ENCODE results near the gene ZNF664. TPM values are rescaled to one million over a fixed set of nuclear protein-coding genes. Genes with fewer than 3 reads are reported as not detected.

ZNF664 gene
- total RNA-seq, 1 donor from 2014 or later, result 88.2 TPM

DNA sequence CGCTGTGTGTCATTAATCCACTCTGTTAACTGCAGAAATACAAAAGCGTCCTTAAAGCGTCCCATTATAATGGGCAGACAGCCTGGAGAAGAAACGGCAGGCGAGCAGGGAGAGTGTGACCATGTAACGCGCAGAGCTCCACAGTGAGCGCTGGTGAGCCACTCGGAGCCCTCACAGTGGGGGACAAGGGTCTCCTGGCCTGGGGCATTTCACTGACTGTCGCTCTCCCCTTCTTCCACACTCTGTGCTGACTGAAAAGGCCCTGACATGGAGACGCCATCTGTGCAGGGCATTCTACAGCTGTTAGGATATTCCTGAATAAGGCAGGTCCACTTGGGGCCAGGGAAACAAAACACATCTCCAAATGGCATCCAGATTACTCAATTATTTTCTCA, 24.6 kb upstream of the ZNF664 start:
- no peak for FAIRE-seq

DNA sequence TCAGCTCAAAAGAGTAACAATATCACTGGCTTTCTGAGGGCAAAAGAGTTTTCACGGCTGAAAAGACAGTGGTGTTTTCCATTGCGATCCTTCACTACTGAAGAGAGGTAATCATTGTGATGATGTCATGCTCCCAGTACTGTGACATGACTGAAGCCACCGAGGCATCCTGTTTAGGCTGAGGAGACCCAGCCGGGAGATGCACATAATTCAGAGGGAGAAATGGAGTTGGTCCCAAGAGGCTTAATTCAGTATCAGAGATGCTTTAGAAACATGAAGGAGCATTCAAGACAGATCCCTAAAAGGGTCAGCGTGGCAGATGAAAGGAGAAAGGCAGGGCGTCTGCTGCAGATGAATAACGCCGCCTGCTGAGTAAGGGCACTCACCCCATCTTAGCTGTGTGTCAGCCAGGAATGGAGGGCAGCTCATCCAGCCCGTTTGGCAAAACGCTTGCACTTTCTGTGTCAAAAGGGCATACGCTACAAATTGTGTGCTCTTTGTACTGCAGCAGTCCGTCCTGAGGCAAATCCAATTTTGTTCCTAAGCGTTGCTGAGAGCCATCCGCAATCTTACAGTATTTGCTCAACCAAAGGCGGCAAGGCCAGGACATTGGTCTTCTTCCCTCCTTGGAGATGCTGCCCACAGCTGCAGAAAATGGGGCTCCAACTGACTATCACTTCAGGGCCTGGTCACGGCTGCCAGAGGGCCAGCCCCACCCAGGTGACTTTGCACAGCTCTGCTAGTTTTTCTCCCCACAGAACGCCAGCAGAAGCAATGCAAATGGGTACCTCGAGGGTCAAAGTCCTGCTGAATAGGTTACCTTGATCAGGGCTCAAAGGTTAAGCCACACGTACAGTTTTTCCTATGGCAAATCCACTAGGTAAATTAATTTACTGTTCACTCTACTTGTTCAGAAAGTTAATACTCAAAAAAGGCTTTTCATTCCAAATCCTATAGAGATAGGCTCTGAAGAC, 23.9 kb upstream of the ZNF664 start:
- Histone ChIP-seq H3K36me3 (ENCODE audit: control insufficient read depth, insufficient read depth, low read length) (no peaks in the 10 kb centered on the region), H3K4me3 (ENCODE audit: low read depth, low read length) (no peak overlapping the region), H3K27me3 (ENCODE audit: control insufficient read depth, insufficient read depth, low read length) (no peaks in the 10 kb centered on the region)
- TF ChIP-seq, protein P1, sequence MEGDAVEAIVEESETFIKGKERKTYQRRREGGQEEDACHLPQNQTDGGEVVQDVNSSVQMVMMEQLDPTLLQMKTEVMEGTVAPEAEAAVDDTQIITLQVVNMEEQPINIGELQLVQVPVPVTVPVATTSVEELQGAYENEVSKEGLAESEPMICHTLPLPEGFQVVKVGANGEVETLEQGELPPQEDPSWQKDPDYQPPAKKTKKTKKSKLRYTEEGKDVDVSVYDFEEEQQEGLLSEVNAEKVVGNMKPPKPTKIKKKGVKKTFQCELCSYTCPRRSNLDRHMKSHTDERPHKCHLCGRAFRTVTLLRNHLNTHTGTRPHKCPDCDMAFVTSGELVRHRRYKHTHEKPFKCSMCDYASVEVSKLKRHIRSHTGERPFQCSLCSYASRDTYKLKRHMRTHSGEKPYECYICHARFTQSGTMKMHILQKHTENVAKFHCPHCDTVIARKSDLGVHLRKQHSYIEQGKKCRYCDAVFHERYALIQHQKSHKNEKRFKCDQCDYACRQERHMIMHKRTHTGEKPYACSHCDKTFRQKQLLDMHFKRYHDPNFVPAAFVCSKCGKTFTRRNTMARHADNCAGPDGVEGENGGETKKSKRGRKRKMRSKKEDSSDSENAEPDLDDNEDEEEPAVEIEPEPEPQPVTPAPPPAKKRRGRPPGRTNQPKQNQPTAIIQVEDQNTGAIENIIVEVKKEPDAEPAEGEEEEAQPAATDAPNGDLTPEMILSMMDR (IDR thresholded peaks at IDR 0.05; ENCODE audit: insufficient read depth, low read length, severe bottlenecking), result no peak
- DNase-seq (ENCODE audit: low read depth), result no peak
- FAIRE-seq, result peak; percentile 13

More for the DNA sequence above, 24.6 kb upstream of the ZNF664 start:
- no peak for DNase-seq (ENCODE audit: low read depth)
- no peaks in the 10 kb centered on the region for H3K36me3 ChIP-seq (ENCODE audit: control insufficient read depth, insufficient read depth, low read length)
- TF ChIP-seq, protein P1 (IDR thresholded peaks at IDR 0.05; ENCODE audit: insufficient read depth, low read length, severe bottlenecking), result no peak
- no peaks in the 10 kb centered on the region for H3K27me3 ChIP-seq (ENCODE audit: control insufficient read depth, insufficient read depth, low read length)
- no peak overlapping the region for H3K4me3 ChIP-seq (ENCODE audit: low read depth, low read length)

DNA sequence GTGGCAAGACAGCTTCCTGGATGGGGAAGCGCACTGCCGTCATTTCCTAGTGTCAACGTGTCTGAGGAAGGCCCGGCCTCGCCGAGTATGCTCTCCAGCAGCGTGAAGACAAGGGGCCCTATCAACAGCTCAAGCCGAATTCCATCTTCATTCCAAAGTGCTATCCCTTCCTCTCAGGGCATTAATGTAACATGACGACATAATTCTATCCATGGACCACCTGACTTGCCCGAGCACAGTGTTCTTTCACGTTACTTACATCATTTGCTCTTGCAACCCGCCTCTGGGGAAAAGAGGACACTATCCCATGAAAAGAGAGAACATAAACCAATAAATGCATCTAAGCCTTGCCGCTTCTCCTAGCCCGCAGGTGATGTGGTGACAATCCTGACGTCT, 23.2 kb upstream of the ZNF664 start:
- no peak for DNase-seq (ENCODE audit: low read depth)
- H3K4me3 ChIP-seq (ENCODE audit: low read depth, low read length), result no peak overlapping the region
- FAIRE-seq, result no peak
- TF ChIP-seq, protein P1 (IDR thresholded peaks at IDR 0.05; ENCODE audit: insufficient read depth, low read length, severe bottlenecking), result no peak
- H3K36me3 ChIP-seq (ENCODE audit: control insufficient read depth, insufficient read depth, low read length), result no peaks in the 10 kb centered on the region
- H3K27me3 ChIP-seq (ENCODE audit: control insufficient read depth, insufficient read depth, low read length), result no peaks in the 10 kb centered on the region

DNA sequence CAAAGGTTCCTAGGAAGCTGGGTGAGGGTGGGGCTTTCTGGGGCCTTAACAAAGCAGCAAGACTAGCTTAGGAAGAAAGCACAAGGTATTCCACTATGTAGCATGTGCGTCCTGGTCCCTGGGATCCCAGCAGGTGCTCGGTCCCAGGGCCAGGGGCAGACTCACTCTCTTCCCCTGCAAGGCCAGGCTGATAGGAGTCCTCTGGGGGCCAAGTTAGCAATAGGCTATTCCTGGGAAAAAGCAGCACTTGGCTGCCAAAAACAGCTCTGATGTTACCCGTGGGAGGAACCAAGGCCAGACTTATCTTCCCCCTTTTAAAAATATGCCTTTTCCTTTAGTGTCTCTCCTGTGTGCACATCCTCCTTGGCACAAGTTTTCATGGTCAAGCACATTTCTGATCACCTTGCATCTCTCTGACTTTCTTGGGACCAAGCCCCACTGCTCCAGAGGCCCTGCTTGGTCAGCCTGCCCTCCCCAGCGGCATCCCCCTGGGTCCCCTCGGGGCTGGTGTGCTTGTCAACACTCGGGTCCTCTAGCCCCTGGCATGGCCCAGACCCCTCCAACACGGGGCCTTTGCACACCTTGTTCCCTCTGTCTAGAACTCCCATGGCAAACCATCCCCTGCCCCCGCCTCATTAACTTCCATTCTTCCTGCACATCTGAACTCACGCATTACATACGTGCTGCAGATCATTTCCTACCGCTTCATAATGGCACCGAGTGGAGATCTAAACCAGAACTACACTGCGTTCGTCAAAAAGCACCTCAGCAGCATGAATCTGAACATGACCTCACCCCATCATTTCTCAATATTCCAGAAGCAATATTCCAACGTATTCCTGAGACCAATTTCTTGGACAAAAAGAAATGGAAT, 22.3 kb upstream of the ZNF664 start:
- TF ChIP-seq, protein P1 (IDR thresholded peaks at IDR 0.05; ENCODE audit: insufficient read depth, low read length, severe bottlenecking), result no peak
- H3K36me3 ChIP-seq (ENCODE audit: control insufficient read depth, insufficient read depth, low read length), result no peaks in the 10 kb centered on the region
- FAIRE-seq (no peak), DNase-seq (ENCODE audit: low read depth) (no peak)
- no peak overlapping the region for H3K4me3 ChIP-seq (ENCODE audit: low read depth, low read length)
- H3K27me3 ChIP-seq (ENCODE audit: control insufficient read depth, insufficient read depth, low read length), result no peaks in the 10 kb centered on the region

DNA sequence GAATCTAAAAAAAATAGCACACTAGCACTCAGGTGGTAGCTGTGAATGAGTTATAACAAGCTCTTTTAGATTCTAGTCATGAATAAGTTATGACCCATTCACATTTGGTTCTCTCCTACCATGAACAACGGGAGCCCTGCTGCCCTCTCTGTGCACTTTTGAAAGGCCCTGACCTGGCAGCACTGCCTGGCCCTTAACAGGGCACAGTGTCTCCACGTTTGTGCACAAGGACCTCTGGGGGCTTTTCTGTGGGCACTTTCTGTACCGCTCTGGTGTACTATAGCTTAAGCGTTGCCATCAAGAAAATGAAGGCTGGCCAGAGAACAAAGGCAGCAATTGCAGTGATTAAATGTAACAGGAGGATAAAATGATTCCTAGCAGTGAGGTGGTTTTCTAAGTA, 21.5 kb upstream of the ZNF664 start:
- no peaks in the 10 kb centered on the region for H3K36me3 ChIP-seq (ENCODE audit: control insufficient read depth, insufficient read depth, low read length)
- FAIRE-seq (no peak), DNase-seq (ENCODE audit: low read depth) (no peak)
- TF ChIP-seq, protein P1 (IDR thresholded peaks at IDR 0.05; ENCODE audit: insufficient read depth, low read length, severe bottlenecking), result no peak
- no peak overlapping the region for H3K4me3 ChIP-seq (ENCODE audit: low read depth, low read length)
- no peaks in the 10 kb centered on the region for H3K27me3 ChIP-seq (ENCODE audit: control insufficient read depth, insufficient read depth, low read length)
